CD4-positive, alpha-beta T cell treated with Interferon alpha-2 for 1 hour (primary cell): Measurements from ENCODE around the gene GABRG3.

Source experiments
- DNase-seq, 2 donors: peaks; one replicate each; pipeline ENCODE4 v3.0.0-alpha.2; 2020 to 2022

The GABRG3 gene

DNA sequence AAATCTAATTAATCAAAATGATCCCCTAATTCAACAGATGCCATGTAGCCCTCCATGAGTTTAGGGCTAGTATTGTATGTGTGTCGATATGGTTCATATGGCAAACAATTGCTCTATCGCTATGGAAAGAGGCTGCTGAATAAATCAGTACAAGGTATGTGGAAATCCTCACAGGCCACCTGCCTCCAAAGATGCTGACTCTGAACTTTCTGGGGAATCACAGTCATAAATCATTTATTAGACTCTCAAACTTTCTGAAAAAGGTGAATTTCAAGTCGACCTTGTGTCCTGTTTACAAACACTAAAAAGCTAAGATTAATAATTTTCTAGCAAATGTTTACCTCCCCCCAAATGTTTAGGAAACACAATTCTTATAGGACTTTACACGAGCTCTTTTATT is 462.6 kb downstream of the GABRG3 start:
- no peak for DNase-seq

GRCh38 chr15:27438403-27439375 is 467.7 kb downstream of the GABRG3 start:
- DNase-seq, result no peak

DNA sequence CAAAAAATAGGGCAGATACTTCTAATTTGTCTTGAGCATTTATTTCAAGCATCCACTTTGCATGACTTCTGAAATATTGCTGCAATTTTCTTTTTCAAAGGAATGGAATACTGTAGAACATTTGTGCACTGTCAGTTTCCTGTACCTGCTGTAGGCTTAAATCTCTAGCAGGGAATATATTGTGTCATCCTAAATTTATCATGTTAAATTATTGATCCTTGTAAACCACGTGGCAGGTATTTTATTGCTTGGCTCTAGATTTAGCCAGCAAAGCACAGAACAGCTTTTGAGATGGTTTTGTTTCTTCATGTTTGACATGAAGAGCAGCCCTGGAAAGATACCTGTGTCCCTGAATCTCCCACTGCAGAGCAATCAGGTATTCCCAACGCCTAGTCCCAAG is 470.1 kb downstream of the GABRG3 start:
- DNase-seq, result no peak

- DNase-seq, result no peak
Measured at GRCh38 chr15:27448234-27448633, 477.3 kb downstream of the GABRG3 start.

GRCh38 chr15:27448986-27449385 is 478.0 kb downstream of the GABRG3 start:
- DNase-seq, result no peak

GRCh38 chr15:27449941-27450340 is 479.0 kb downstream of the GABRG3 start:
- no peak for DNase-seq

DNA sequence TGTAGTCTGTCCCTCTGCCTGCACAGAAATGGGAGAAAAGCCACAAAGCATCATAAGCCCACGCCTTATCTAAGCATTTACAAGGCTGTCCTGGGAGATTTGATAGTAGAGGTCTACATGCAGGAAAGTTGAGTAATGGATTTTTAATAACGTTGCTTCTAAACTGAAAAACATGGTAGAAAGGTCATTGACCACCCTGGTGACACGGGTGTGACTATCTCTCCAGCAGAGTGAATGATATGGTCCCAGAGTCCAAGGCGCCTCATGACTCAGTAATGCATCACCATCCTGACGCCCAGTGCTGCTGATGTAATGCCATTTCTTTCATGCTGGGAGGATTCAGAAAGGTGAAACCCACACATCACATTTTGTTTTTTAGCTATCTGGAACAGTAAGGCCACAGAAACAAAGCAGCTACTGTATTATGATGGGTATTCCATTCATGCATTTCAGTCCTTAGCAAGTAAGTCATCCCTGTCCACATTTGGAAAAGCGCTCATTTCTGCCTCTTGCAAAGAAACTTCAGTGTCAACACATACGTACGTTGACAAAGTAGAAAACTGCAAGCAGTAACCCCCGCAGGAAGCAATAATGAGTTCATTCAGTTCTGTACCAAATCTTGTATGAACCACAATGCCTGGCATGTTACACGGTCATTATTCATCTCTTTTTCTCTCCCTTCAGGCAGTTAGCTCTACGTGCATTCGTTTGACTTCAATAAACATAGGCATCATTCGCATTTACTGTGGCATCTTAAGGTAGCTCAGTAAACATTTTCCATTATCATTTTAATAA is 483.5 kb downstream of the GABRG3 start:
- no peak for DNase-seq

DNA sequence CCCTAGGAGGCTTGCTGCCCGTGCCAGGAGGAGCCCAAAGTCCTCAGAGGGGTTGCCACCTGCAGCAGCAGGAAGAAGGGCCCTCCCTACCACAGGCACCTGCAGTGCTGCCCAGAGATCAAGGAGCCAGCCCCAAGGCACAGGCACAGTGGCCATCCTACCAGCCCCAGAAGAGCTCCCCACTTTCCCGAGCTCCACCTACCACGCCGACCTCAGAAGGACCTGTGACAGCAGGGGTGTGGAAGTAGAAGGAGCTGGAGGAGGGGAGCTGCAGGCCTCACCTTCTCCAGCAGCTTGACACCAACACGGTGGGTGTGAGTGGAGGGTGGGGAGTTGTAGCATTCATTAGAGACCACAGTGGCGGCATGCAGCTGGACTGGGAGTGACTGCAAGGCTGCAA is 485.8 kb downstream of the GABRG3 start:
- no peak for DNase-seq

- no peak for DNase-seq
Measured at GRCh38 chr15:27457766-27458165, 486.8 kb downstream of the GABRG3 start.

GRCh38 chr15:27458345-27459084 is 487.5 kb downstream of the GABRG3 start:
- no peak for DNase-seq

DNA sequence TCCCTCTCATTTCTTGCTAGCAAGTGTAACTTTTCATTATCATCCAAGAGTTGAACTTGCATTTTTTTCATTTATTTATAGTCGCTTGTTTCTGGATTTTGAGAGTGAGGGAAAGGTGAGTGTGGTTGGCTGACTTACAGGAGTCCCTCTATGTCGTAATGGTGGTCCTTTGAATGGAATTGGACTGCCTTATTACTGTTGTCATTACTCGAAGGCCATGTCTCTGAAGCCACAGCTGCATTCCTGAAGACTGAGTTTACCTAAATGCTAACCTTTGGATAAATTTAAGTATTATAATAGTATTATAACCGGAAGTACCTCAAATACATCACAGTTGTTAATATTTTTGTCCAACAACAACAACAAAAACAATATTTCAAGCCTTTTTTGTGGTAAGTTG is 488.9 kb downstream of the GABRG3 start:
- no peak for DNase-seq

DNA sequence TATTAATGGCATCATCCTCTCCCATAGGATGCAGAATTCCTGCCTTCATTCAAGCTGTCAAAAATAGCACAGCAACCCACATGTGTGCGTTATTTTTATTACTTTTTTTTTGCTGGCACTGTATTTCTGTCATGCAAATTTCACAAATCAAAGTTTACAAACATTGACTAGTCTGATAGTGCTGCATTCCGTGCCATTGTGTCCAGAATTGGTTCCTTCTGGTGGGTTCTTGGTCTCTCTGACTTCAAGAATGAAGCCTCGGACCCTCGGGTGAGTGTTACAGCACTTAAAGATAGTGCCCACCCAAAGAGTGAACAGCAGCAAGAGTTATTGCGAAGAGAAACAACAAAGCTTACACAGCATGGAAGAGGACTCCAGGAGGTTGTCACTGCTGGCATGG is 490.2 kb downstream of the GABRG3 start:
- no peak for DNase-seq

GRCh38 chr15:27463525-27464088 is 492.6 kb downstream of the GABRG3 start:
- no peak for DNase-seq

DNA sequence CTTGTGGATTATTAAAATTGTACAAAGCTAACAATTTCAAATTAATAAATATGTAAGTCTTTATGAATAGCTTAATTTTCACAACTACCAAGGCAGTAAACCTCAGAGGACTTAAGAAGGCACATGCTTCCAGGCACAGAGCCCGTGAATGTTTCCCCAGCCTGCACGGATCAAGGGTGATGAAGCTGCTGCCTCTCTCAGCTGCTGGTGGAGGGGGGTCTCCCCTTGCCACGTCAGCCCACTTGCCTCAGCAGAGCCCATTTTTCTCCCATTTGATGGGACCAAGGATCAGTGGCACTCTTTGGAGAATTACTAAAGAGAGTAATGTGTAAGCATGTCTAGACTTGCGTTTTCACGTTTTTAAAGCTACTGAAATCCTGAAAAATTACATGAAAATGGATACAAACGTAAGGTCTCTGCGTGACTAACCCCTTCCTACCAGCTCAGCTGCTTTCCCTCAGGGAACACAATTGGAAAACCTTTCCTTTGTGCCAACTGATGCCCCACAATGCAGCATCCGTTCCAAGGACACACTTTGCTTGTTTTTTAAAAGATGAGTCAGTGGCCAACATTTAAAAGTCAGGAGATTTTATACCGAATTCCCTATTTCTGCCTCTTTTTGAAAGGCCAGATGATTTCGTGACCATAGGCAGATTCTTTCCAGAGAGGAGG is 494.1 kb downstream of the GABRG3 start:
- DNase-seq, result no peak

- DNase-seq, result no peak
Measured at GRCh38 chr15:27466758-27467157, 495.8 kb downstream of the GABRG3 start.

DNA sequence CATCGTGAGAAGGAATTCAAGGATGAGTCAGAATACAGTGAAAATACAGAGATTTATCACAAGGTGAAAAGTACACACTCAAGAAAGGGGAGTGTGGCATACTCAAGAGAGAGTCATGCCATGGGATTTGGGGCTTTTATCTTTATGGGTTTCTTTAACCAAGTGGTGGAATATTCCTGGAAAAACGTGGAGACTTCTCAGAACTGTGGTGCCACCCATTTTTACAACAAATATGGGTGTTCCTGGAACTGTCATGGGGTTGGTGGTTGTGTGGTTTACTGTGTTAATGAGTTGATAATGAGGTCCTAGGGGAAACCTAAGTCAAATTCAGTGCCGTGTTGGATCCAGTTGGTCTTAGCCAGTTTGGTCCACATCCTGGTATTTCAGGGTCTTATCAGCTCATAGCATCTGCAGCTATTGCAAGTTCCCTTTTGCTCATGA is 497.2 kb downstream of the GABRG3 start:
- no peak for DNase-seq

GRCh38 chr15:27473845-27474244 is 502.9 kb downstream of the GABRG3 start:
- no peak for DNase-seq

DNA sequence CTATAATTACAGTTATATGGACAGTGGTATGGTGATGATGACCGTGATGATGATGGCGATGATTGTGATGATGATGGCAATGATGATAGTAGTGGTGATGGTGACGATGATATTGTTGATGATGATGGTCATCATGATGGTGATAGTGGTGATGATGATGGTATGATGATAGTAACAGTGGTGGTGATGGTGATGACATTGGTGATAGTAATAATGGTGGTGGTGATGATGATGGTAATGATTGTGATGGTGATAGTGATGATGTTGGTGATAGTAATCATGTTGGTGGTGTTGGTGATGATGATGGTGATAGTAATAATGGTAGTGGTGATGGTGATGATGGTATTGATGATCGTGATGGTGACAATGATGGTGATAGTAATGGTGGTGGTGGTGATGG is 504.4 kb downstream of the GABRG3 start:
- DNase-seq, result no peak

GRCh38 chr15:27479296-27480140 is 508.5 kb downstream of the GABRG3 start:
- DNase-seq, result no peak

- no peak for DNase-seq
Measured at GRCh38 chr15:27480141-27480530, 509.2 kb downstream of the GABRG3 start.

- no peak for DNase-seq
Measured at GRCh38 chr15:27480642-27481041, 509.7 kb downstream of the GABRG3 start.
